Lower leg skin (tissue), 4 donors: ENCODE data around the gene DCANP1. TPM values are rescaled to one million over a fixed set of nuclear protein-coding genes. Genes with fewer than 3 reads are reported as not detected.
A peak's percentile ranks its signal among the peaks of the same experiment; 100 is the strongest.

Source experiments
- DNase-seq, 2 donors: peaks; one replicate each; pipeline ENCODE4 v3.0.0-alpha.2; 2019; ENCODE audit warnings: low spot score in 2 of 2
- H3K4me3 ChIP-seq: fragments of 200-600 bp; sonication (generic); 2 replicates; pipeline ENCODE4 v1.5.1; 2017; ENCODE audit warnings: mild to moderate bottlenecking, low read depth; ENCODE audit not compliant: poor library complexity, severe bottlenecking
- POLR2A ChIP-seq, 2 donors: fragments of 450-650 bp; IDR thresholded peaks; one replicate each; pipeline ENCODE4 v1.6.1; 2016 to 2017; ENCODE audit warnings: antibody characterized with exemption in 2 of 2, mild to moderate bottlenecking in 1 of 2, moderate library complexity in 1 of 2
- WGBS, 2 donors: methylation state at CpG; one replicate each; pipeline ENCODE4 v1.1.5; 2018; 5-methylcytosine and 5-hydroxymethylcytosine counted together
- intact Hi-C: fragments of 100-400 bp; cut with DNase I; formaldehyde crosslinking; loops from one replicate; pipeline ENCODE4 v1.15.0; 2023; ENCODE audit warnings: low total_unique reads
- total RNA-seq, 4 donors: library from RNA; depleted of rRNA; stranded (reverse); fragments of >200 nt; gene quantifications; one replicate each; pipeline ENCODE4 v1.1.0, GENCODE V29; 2016
- TF ChIP-seq, protein P1 (sequence below), 3 donors: fragments of 450-650 bp; IDR thresholded peaks; one replicate each; pipeline ENCODE4 v1.5.1; 2016; ENCODE audit warnings: antibody characterized with exemption in 3 of 3, mild to moderate bottlenecking in 3 of 3, moderate library complexity in 2 of 3

Gene DCANP1
- total RNA-seq, 4 donors from 2014 or later: not detected

DNA sequence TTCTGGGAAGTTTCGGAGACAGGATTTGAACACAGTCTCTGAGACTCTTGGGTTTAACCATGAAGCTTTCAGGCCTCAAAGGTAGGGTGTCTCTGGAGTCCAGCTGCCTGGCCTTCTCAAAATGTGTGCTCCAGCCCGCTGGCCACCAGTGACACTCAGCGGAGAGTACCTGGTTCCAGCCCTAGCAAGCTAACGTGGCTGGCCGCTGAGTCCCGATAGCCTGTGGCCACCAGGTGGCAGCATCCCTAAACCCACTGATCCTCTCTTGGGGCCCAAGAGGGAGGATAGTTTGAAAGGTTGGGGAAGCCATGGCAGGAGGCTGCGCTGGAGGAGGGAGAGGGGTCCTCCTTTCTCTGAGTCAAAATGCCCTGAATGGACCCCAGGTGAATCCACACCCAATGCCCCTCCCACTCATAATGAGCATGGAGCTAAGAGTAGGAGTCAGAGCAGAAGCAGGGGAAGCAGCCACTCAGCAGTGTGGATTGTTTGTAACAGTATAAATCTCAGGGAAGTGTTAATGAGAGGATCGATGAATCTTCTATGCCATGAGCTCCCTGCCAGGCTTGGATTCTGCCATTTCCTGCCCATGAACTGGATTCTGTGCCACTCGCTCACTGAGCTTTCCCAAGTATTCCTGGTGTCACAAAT is 10.4 kb upstream of the DCANP1 start:
- 43 to 60% methylated on average over 9 of the region's 9 CpGs for WGBS, 2 donors
- intact Hi-C loops: no loop called here
- TF ChIP-seq POLR2A (IDR thresholded peaks at IDR 0.05): no peak
- TF ChIP-seq, protein P1, sequence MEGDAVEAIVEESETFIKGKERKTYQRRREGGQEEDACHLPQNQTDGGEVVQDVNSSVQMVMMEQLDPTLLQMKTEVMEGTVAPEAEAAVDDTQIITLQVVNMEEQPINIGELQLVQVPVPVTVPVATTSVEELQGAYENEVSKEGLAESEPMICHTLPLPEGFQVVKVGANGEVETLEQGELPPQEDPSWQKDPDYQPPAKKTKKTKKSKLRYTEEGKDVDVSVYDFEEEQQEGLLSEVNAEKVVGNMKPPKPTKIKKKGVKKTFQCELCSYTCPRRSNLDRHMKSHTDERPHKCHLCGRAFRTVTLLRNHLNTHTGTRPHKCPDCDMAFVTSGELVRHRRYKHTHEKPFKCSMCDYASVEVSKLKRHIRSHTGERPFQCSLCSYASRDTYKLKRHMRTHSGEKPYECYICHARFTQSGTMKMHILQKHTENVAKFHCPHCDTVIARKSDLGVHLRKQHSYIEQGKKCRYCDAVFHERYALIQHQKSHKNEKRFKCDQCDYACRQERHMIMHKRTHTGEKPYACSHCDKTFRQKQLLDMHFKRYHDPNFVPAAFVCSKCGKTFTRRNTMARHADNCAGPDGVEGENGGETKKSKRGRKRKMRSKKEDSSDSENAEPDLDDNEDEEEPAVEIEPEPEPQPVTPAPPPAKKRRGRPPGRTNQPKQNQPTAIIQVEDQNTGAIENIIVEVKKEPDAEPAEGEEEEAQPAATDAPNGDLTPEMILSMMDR (IDR thresholded peaks at IDR 0.05): no peak
- DNase-seq: peak; percentile 31 to 87
- H3K4me3 ChIP-seq: no peak overlapping the region

GRCh38 chr5:135456238-135457099 is 9.3 kb upstream of the DCANP1 start:
- TF ChIP-seq POLR2A (IDR thresholded peaks at IDR 0.05): no peak
- TF ChIP-seq, protein P1 (IDR thresholded peaks at IDR 0.05): no peak
- DNase-seq: peak; percentile 67 to 86
- intact Hi-C loops: no loop called here
- WGBS, 2 donors: 71 to 77% methylated on average over 12 of the region's 12 CpGs
- no peak overlapping the region for H3K4me3 ChIP-seq

GRCh38 chr5:135455876-135456237 is 8.7 kb upstream of the DCANP1 start:
- TF ChIP-seq, protein P1 (IDR thresholded peaks at IDR 0.05): no peak
- TF ChIP-seq POLR2A (IDR thresholded peaks at IDR 0.05): no peak
- DNase-seq: peak in 1 of 2 donors; percentile 60
- 91 to 97% methylated on average over 4 of the region's 4 CpGs for WGBS, 2 donors
- H3K4me3 ChIP-seq: no peak overlapping the region
- intact Hi-C loops: no loop called here

- peak in 1 of 2 donors; percentile 68 for DNase-seq
- H3K4me3 ChIP-seq: no peak overlapping the region
- WGBS, 2 donors: 92 to 97% methylated on average over 3 of the region's 3 CpGs
- TF ChIP-seq POLR2A (IDR thresholded peaks at IDR 0.05): no peak
- TF ChIP-seq, protein P1 (IDR thresholded peaks at IDR 0.05): no peak
- intact Hi-C loops: no loop called here
These were observed 7.8 kb upstream of the DCANP1 start for GRCh38 chr5:135454946-135455345.

DNA sequence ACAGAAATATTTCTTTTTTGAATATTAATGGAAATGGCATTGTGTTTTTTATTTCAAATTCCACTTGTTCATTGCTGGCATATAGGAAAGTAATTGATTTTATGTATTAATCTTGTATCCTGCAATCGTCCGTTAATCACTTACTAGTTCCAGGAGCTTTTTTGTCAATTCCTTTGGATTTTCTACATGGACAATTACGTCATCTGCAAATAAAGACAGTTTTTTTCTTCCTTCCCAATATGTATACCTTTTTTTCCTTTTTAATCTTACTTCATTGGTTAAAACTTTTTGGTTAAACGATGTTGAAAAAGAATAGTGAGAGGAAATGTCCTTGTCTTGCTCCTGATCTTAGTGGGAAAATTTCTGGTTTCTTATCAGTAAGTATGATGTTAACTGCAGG is 6.5 kb upstream of the DCANP1 start:
- WGBS, 2 donors: 87 to 89% methylated on average over 4 of the region's 4 CpGs

More for the DNA sequence above, 6.5 kb upstream of the DCANP1 start:
- TF ChIP-seq, protein P1 (IDR thresholded peaks at IDR 0.05): no peak
- TF ChIP-seq POLR2A (IDR thresholded peaks at IDR 0.05): no peak
- DNase-seq: no peak
- intact Hi-C loops: no loop called here
- no peak overlapping the region for H3K4me3 ChIP-seq
